ENCODE data around the gene GPR179.
A peak's percentile ranks its signal among the peaks of the same experiment; 100 is the strongest.

Gene GPR179

GRCh38 chr17:38343608-38344419 lies at the start of gene GPR179:
Gene GPR179, minus strand, starts transcription at chr17:38343956. Its CDS starts 167 bp downstream, at chr17:38343789.
- FAIRE-seq (no peak), DNase-seq (ENCODE audit: insufficient read length, low spot score) (no peak)

- FAIRE-seq, result no peak
- DNase-seq (ENCODE audit: insufficient read length, low spot score), result no peak
These were observed 35.7 kb upstream of the GPR179 start for GRCh38 chr17:38379448-38379847.

- DNase-seq (ENCODE audit: insufficient read length, low spot score), result no peak
- FAIRE-seq, result no peak
These were observed 25.5 kb upstream of the GPR179 start for GRCh38 chr17:38369124-38369886.

- no peak for DNase-seq (ENCODE audit: insufficient read length, low spot score)
- FAIRE-seq, result no peak
These were observed 21.0 kb upstream of the GPR179 start for GRCh38 chr17:38364741-38365140.

GRCh38 chr17:38363016-38363415 lies 19.3 kb upstream of the GPR179 start:
- DNase-seq (ENCODE audit: insufficient read length, low spot score) (no peak), FAIRE-seq (no peak)

- DNase-seq (ENCODE audit: insufficient read length, low spot score) (no peak), FAIRE-seq (no peak)
These were observed 18.1 kb upstream of the GPR179 start for GRCh38 chr17:38361694-38362465.

GRCh38 chr17:38358586-38359513 lies 15.1 kb upstream of the GPR179 start:
- FAIRE-seq (no peak), DNase-seq (ENCODE audit: insufficient read length, low spot score) (no peak)

GRCh38 chr17:38357486-38358123 lies 13.8 kb upstream of the GPR179 start:
- DNase-seq (ENCODE audit: insufficient read length, low spot score) (no peak), FAIRE-seq (no peak)

GRCh38 chr17:38355251-38355650 lies 11.5 kb upstream of the GPR179 start:
- no peak for FAIRE-seq

GRCh38 chr17:38354466-38354865 lies 10.7 kb upstream of the GPR179 start:
- DNase-seq (ENCODE audit: insufficient read length, low spot score) (no peak), FAIRE-seq (no peak)

More at GRCh38 chr17:38355251-38355650, 11.5 kb upstream of the GPR179 start:
- DNase-seq (ENCODE audit: insufficient read length, low spot score), result no peak

GRCh38 chr17:38353668-38354067 lies 9.9 kb upstream of the GPR179 start:
- FAIRE-seq, result no peak
- no peak for DNase-seq (ENCODE audit: insufficient read length, low spot score)

GRCh38 chr17:38353086-38353604 lies 9.4 kb upstream of the GPR179 start:
- no peak for DNase-seq (ENCODE audit: insufficient read length, low spot score)
- FAIRE-seq, result no peak

GRCh38 chr17:38352245-38353085 lies 8.7 kb upstream of the GPR179 start:
- DNase-seq (ENCODE audit: insufficient read length, low spot score) (peak; percentile 32), FAIRE-seq (no peak)

- DNase-seq (ENCODE audit: insufficient read length, low spot score) (peak; percentile 89), FAIRE-seq (no peak)
These were observed 7.9 kb upstream of the GPR179 start, which contains the start of gene SOCS7 for GRCh38 chr17:38351412-38352222. Gene SOCS7, plus strand, starts transcription at chr17:38351844. Its CDS starts 209 bp downstream, at chr17:38352053.

GRCh38 chr17:38350035-38350434 lies 6.3 kb upstream of the GPR179 start:
- FAIRE-seq (no peak), DNase-seq (ENCODE audit: insufficient read length, low spot score) (no peak)

GRCh38 chr17:38349097-38349730 lies 5.5 kb upstream of the GPR179 start:
- DNase-seq (ENCODE audit: insufficient read length, low spot score), result peak; percentile 65
- no peak for FAIRE-seq

GRCh38 chr17:38345743-38346142 lies 2.0 kb upstream of the GPR179 start:
- no peak for FAIRE-seq
- no peak for DNase-seq (ENCODE audit: insufficient read length, low spot score)
